GM19023 (cell line): ENCODE data around the gene MRPL37.
"Not testable (repeated sequence)": the region's sequence is repeated elsewhere in the genome, so short reads cannot be mapped to it uniquely, and the experiment has no call there.

Experiments
- ATAC-seq: cut with Tn5 transposase; IDR thresholded peaks from one replicate; pipeline ENCODE4 v1.9.1; 2021; ENCODE audit warnings: mild to moderate bottlenecking, moderate library complexity; ENCODE audit not compliant: unreplicated experiment

Gene MRPL37

DNA sequence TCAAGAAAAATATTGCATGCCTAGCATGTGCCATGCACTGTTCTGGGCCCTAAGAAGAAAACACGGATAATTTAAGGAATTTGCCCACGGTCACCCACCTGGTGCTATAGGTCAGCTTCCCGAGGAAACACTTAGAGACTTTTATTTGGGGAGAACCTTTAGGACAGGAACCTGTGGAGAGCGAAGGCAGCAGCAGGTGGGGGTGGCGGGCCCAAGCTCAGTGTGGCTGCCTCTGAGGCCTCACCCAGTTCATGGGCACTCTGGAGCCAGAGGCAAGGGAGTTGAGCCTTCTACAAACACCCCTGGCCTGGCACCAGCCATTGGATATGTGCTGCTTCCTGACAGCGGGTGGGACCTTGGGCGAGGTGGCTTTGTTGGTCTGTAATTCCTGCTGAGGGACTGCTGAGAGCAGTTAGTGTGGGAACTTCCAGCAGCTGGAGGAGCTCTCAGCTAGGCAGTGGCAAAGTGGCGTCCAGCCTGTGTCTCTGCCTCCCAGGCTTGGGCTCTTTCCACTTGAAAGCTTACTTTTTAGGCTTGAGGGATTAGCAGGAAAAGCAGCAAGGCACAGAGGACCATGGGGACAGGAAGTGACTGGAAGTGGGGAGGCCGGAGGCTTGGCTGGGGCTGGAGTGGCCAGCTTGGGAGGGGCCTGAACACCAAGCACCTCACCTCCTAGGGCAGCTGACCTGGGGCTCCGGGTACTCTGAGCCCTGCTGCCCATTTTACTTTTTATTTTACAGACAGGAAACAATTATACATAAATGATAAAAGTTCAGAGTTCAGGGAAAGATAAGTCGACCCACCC, 19.1 kb downstream of the MRPL37 start:
- ATAC-seq: no peak

DNA sequence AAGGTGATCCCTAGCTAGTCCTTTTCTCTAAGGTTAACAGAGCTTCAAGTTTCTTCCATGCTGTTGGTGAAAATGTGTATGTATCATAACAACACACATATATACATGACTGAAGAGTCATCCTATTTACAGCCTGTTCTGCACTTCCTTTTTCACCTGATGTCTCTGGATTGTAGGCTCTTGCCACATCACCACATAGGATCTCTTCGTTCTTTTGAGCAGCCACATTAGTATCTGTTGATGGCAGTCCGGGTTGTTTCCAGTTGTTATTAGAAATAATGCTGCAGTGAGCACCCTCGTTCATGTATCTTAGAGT, 19.7 kb downstream of the MRPL37 start:
- no peak for ATAC-seq

DNA sequence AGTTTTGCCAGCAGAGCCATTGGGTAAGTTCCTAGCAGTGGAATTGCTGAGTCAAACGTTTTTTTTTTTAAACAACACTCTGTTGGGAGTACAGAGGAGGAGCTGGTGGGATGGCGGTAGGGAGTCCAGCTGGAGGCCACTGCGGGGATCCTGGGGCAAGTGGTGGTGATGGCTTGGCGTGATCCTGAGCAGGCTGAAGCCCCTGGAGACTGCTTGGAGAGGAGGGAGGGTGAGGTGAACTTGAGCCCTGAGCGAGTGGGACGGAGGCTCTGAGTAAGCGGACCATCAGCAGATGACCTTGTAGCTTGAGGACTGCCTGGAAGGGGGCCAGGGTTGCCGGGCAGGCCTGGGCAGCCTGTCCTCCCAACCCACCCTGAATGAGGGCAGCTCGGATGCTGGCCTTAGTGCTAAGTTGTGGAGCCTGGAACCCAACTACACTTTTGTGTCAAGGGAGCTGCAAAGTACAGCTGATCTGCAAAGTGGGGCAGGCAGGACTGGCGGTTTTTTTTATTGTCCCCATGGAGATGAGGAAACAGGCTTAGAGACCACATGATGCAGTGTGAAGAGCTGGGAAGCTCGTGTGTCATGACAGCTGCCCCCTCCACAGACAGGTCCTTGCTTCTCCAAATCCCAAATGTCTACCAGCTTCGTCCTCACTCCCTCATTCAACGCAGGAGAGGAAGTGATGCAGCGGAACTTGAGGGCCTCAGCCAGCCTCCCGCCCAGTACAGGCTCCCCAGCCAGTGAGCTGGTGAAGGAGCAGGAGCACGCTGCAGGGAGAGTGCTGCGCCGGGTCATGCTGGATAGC, 20.2 kb downstream of the MRPL37 start:
- ATAC-seq: no peak

DNA sequence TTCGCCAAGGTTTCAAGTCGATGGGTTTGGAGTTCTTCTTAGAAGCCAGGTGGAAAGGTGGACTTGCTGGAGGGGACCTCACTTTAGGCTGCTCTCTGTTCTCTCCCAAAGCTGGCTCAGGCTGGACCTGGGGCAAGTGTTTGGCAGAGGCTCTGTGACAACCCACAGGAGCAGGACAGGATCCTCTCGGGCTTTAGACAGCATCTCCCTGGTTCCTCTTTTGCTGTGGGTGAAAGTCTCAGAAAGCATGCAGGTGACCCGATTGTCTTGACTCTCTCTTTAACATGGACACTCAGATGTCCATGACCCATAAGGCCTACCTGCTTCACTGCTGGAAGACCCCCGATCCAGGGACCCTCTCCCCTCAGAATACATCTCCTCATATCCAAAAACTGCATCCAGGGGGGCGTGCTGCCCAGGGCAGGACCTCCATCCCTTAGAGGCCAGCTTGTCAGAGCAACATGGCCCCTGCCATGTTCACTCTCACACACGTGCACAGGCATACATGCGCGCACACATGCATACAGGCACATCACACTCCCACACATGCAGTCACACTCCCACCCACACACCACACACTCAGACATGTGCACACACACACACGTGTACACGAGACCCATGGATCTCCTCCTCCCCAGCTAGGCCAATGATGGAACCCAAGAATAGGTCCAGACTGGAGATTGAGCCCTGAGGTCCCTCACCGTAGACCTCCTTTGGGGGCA, 21.3 kb downstream of the MRPL37 start:
- ATAC-seq: no peak

DNA sequence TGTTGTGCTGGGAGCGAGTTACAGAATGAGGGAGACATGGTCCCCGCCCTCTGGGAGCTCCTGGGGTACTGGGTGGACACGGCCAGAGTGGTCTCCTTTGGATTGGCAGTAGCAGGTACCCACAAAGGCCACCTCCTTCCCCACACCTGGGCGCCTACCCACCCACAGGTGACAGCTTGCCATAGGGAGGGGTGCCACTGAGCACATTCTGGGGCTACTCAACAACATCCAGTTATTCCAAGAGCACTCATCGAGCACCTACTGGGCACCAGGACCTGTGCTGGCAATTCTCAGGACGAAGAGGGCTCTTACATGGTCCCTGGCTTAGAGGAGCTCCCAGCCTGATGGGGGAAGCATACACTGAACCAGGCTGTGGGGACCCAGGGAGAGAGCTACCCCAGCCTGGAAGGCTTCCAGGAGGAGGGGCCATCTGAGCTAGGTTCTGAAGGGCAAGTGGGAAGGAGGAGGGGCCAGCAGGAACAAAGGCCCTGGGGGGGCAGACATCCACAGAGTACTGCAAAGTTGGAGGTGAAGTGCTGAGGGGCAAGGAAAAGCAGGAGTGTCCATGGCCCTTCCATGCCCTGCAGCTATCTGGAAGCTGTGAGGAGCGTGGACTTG, 22.0 kb downstream of the MRPL37 start:
- no peak for ATAC-seq

DNA sequence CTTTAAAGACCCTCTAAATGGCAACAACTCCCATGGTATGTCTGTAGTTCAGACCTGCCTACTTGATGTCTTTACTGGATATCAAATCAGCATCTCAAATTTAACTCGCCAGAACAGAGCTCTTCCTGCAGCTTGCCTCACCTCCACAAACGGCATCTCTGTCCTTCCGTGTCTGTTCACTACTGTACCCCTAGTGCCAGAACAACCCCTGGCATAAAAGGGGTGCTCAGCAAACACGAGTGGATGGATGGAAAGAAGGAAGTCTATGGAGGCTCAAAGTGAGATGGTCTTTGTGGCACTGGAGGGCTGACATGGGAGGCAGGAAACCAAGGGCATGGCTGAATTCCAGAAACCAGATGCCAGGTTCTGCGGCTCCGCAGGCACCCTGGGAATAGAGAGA, 22.7 kb downstream of the MRPL37 start:
- ATAC-seq: no peak

DNA sequence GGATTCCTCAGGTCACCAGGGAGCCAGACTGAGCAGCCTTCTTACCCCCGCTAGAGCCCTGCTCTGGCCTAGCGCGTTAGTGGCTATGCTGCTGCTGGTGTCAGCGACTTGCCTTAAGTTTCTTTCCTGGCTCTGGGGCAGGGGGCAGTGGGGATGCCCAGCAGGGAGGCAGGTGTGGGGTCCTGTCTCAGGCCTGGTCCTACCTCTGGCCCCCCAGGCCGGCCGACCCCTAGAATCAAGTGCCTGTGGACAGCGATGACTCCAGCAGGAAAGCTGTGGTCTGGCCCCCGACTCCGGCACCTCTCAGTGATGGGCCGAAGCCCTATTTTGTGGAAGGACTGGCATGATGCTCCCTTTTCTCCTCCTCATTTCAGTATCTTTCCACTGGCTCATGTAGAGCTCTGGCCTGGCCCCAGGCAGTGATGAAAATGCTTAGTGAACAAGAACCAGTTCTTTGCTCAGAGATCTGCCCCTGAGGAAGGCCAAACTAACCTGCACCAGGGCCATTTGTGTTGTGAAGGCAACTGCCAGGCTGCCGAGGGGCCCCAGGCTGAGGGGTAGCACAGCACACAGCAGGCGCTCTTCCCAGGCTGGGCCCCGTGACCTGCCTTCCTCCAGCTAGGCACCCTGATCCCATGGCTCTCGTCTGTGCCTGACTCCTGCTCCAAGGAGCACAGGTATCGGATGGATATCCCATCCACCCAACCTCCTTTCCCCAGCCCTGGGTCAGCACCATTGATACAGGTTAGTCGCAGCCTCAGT, 23.7 kb downstream of the MRPL37 start:
- no peak for ATAC-seq

DNA sequence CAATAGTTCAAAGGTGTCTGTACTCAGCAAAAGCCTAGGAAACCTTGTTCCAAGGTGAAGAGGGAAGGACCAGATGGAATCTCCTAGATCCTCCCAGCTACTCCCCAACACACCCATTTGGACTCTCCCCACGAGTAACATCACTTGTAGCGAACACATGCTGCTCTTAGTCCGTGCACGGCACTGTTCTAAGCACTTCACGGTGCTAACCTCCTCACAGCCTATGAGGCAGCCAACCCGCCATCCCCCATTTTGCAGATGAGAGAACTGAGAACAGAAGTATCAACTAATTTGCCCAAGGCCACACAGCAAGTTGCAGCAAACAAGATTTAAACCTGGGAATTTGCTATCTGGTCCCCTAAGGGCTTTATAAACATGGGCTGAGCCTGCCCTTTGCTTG, 24.3 kb downstream of the MRPL37 start:
- ATAC-seq: no peak

DNA sequence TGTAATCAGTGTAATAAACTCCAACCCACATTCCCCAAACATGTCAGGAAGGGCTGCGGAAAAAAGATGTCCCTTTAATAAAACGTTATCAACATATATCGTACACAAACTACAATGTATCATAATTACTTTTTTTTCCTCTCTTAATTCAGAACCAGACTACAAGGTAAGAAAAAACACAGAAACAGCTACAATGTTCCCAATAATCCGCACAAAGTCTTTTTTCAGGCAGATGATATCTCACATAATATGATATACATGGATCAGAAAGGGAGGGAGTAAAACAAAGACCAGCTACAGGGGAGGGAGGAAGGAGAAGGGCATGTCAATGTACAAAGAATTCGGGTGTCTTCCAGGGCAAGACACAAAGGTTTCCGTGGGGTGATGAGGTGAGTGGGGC, 25.4 kb downstream of the MRPL37 start:
- ATAC-seq: no peak

DNA sequence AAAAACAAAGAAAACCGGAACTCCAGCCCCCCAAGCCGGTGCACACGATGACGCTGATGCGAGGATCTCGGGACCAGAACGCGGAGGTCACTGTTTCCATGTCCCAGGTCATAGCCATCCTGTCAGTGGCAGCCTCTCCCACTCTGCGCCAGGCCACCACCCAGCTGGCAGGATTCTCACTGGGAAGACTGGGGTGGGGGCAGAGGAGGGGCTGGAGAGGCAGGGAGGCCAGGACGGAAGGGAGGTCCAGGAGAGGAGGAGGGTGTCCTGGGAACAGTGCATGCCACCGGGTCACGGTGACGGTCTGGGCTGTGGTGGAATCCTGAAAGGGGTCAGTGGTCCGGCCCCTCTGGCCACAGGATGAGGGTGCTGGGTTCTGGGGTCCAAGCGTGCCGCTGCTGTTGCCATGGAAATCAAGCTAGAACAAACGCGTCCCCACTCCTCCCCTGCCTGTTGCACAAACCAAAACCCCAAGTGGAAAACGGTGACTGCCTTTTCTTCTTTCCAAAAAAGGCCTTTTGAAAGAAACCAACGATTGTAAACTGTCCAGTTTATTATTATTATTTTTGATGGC, 26.1 kb downstream of the MRPL37 start:
- ATAC-seq: no peak

DNA sequence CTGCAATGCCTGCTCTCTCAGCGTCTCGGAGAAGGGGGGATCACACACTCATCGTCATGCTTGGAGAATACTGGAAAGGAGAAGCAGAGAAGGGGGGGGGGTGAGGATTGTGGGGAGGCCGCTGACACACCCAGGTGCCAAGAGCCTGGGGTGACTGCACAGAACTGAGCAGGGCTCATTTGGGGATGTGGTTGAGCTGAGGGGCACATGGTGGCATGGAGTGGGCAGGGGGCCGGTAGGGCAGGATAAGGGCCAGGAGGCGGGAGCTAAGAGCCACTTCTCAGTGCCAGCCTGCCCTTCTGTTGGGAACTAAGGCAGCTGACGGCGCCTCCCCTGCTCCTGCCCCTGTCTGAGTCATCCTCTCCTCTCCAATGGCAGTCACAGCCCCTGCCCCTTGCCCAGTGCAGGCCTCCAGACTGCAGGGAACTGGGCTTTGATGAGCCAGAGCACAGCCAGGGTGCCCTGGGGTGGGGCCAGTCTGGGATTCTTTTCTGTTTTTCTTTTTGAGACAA, 27.2 kb downstream of the MRPL37 start:
- ATAC-seq: no peak

DNA sequence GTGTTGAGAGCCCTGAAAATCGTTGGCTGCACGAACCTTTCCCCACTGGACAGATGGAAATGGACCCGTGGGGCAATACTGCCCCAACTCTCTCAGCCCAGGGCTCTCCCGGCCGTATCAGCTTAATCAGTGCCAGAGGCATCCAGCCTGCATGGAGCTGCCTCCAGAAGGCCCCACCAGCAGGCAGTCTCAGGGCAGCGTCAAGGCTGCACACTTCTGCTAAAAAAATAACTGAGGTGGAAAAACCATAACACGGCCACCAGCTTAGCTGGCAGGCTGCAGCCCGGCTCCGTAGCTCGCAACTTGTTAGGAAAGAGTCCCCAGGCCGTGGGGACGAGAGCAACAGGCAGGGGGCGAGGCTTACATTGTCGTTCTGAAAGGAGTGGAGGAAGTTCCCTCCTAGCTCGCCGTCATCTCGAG, 27.9 kb downstream of the MRPL37 start:
- no peak for ATAC-seq

DNA sequence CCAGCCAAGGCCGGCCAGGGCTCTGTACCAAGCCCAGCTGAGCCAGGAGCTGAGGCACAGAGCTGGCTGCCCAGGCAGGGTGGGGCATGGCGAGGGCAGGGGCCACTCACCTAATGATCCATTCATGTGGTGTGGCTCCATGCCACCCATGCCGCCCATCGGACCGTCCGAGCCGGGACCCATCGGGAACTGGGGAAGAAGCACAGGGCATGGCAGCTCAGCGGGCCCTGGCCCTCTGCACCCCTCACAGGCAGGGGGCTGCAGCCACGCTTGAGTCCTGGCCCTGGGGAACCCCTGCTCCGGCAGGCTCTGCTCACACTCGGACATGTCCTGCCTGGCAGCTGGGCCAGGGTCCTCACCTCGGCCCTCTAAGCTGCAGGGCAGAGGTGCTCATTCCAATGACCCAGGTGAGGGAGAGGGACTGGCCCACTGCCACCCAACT, 28.7 kb downstream of the MRPL37 start:
- ATAC-seq: no peak

DNA sequence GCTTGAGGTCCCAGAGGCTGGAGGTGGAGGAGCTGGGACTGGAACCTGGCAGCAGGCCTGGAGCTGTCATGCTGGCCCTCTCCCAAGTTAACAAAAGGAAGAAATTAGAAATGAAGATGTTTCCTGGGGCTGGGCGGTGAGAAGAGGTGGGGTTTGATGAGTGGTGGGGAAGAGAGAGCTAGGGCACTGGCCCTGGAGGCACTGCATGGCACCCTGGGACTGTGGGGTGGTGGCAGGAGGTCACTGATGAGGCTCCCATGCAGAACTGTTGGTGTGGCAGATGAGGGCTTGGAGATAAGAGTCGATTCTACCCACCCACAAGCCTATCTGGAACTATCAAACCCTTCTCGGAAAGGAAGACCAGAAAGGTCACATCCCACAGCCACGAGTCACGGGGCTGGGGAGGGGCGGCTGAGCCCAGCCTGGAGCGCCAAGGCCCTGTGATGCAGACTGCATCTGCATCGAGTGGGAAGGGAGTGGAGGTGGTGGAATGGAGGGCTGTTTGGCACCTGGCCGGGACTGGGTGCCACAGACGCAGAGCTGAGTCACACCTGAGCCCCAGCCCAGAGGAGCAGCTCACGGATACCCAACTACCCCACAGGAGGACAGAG, 29.4 kb downstream of the MRPL37 start:
- ATAC-seq: no peak

DNA sequence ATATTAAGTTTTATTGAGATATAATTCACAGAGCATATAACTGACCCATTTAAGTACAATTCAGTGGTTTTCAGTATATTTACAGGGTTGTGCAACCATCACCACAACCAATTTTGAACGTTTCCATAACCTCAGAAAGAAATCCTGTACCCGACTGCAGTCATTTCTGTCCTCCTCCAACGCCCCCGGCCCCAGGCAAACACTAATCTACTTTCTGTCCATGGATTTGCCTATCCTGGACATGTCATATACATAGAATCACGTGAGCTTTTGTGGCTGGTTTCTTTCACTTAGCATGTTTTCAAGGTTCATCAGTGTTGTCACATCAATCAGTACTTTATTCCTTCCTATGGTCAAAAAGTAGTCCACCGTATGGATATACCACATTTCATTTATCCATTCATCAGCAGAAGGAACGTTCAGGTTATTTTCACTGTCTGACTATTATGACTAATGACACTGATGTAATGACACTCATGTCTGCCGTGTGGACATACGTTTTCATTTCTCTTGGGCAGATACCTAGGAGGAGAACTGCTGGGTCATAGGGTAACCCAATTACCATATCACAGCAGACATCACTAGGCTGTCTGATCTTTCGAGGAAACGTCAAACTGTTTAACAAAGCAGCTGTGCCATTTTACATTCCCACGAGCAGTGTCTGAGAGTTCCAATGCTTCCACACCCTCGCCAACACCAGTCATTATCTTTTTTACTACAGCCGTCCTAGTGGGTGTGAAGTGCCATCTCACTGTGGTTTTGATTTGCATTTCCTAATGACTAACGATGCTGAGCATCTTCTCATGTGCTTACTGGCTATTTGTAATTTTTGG, 30.8 kb downstream of the MRPL37 start:
- no peak for ATAC-seq

DNA sequence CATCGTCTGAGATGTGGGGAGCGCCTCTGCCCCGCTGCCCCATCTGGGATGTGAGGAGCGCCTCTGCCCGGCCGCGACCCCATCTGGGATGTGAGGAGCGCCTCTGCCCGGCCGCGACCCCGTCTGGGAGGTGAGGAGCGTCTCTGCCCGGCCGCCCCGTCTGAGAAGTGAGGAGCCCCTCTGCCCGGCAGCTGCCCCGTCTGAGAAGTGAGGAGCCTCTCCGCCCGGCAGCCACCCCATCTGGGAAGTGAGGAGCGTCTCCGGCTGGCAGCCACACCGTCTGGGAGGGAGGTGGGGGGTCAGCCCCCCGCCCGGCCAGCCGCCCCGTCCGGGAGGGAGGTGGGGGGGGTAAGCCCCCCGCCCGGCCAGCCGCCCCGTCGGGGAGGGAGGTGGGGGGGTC, 33.2 kb downstream of the MRPL37 start:
- not testable (repeated sequence) for ATAC-seq

DNA sequence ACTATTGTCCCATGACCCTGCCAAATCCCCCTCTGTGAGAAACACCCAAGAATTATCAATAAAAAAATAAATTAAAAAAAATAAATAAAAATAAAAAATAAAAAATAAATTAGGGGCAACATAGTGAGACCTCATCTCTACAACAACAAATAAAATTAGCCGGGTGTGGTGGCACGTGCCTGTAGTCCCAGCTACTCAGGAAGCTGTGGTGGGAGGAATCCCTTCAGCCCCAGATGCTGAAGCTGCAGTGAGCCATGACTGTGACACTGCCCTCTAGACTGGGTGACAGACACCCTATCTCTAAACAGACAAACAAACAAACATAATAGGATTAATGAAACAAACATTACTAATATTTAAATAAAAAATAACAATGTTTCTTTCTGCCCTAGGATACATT, 34.3 kb downstream of the MRPL37 start:
- ATAC-seq: no peak

DNA sequence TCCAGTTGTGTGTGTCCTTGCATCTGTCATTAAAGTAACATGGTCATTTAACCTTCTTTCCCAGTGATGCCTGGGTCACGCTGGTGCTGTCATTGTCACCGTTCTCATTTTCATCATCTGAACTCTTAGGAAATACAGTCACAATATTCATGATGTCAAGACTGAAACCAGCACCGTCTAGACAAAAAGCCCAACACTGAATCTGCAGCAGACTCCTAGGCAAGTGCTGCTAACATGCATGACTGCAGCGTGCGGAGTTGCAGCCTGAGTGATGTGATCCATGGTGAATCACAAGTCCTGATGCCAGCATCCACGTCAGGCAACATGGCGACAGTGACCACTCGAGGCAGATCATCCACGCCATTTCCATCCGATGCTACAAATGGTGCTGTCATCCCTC, 37.6 kb downstream of the MRPL37 start:
- no peak for ATAC-seq
